Measurements from ENCODE around the gene EXOSC3. TPM values are rescaled to one million over a fixed set of nuclear protein-coding genes. Genes with fewer than 3 reads are reported as not detected.
A peak's percentile ranks its signal among the peaks of the same experiment; 100 is the strongest.

EXOSC3 gene
- total and polyA plus RNA-seq, 10 of the 15 experiments (the other 5 are each of a cell fraction or from before 2014, with no cell fraction given): 8.2 to 161 (median 61.4) TPM

DNA sequence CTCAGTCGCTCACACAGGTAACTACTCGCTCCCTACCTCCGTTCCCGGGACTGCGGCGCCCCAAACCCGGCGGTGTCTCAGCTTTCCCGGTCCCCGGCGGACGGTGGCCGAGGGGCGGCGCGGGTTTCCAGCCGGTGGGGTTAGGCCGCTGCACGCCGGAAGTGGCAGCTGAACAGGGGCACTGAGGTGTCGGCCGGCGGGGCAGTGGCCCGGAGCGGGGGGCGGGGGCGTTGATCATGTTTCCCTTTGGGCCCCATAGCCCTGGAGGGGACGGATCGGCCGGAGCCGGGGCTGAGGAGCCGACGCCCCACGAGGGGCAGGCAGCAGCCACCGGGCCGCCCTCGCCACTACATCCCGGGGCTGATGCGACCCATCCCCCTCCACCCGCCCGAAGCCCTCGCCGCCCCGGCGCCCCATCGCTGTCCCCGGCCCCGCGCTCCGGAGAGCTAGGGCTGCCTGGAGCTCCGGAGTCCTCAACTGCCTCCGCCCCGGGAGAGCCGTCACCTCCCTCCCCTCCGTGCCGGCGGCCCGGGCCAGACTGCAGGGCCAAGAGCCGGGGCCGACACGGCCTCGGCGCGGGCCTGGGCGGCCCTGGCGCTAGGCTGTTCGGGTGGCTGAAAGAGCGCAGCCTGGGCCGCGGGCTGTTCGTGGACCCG is 15.9 kb upstream of the EXOSC3 start, which contains the start of gene DCAF10 (continued):
- no peak for TF ChIP-seq CUX1 (IDR thresholded peaks at IDR 0.05; ENCODE audit: insufficient replicate concordance, low read depth, low read length)
- TF ChIP-seq RUNX3 (IDR thresholded peaks at IDR 0.05; ENCODE audit: low read length): peak; percentile 84
- TF ChIP-seq EGR1 (IDR thresholded peaks at IDR 0.05; ENCODE audit: borderline replicate concordance in 1 of 2, low read depth in 2 of 2, low read length in 2 of 2): peak; percentile 73 to 94
- TF ChIP-seq ZBED1 (IDR thresholded peaks at IDR 0.05; ENCODE audit: borderline replicate concordance): peak; percentile 74; the same call in 1 of the 2 replicates
- peak; percentile 91 for TF ChIP-seq TAF1 (IDR thresholded peaks at IDR 0.05; ENCODE audit: borderline replicate concordance, low read depth, low read length)
- peak; percentile 76 for TF ChIP-seq POLR2AphosphoS2 (IDR thresholded peaks at IDR 0.05; ENCODE audit: low read depth, low read length)
- no peak for TF ChIP-seq ATF3 (IDR thresholded peaks at IDR 0.05; ENCODE audit: borderline replicate concordance, extremely low read depth, low read depth, low read length)
- TF ChIP-seq, protein P1, sequence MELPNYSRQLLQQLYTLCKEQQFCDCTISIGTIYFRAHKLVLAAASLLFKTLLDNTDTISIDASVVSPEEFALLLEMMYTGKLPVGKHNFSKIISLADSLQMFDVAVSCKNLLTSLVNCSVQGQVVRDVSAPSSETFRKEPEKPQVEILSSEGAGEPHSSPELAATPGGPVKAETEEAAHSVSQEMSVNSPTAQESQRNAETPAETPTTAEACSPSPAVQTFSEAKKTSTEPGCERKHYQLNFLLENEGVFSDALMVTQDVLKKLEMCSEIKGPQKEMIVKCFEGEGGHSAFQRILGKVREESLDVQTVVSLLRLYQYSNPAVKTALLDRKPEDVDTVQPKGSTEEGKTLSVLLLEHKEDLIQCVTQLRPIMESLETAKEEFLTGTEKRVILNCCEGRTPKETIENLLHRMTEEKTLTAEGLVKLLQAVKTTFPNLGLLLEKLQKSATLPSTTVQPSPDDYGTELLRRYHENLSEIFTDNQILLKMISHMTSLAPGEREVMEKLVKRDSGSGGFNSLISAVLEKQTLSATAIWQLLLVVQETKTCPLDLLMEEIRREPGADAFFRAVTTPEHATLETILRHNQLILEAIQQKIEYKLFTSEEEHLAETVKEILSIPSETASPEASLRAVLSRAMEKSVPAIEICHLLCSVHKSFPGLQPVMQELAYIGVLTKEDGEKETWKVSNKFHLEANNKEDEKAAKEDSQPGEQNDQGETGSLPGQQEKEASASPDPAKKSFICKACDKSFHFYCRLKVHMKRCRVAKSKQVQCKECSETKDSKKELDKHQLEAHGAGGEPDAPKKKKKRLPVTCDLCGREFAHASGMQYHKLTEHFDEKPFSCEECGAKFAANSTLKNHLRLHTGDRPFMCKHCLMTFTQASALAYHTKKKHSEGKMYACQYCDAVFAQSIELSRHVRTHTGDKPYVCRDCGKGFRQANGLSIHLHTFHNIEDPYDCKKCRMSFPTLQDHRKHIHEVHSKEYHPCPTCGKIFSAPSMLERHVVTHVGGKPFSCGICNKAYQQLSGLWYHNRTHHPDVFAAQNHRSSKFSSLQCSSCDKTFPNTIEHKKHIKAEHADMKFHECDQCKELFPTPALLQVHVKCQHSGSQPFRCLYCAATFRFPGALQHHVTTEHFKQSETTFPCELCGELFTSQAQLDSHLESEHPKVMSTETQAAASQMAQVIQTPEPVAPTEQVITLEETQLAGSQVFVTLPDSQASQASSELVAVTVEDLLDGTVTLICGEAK (IDR thresholded peaks at IDR 0.05; ENCODE audit: borderline replicate concordance): peak; percentile 99
- TF ChIP-seq ASH2L (IDR thresholded peaks at IDR 0.05; ENCODE audit: borderline replicate concordance, low read depth): peak; percentile 96; the same call in 1 of the 2 replicates
- TF ChIP-seq YY1 (IDR thresholded peaks at IDR 0.05; ENCODE audit: low read depth, low read length): peak; percentile 92
- TF ChIP-seq ZSCAN29 (IDR thresholded peaks at IDR 0.05): peak; percentile 58; the same call in 1 of the 2 replicates
- TF ChIP-seq PAX5 (IDR thresholded peaks at IDR 0.05; ENCODE audit: borderline replicate concordance, low read depth, low read length): peak; percentile 66
- no peak for TF ChIP-seq HDAC6 (IDR thresholded peaks at IDR 0.05; ENCODE audit: unreplicated experiment)
- TF ChIP-seq CREM (IDR thresholded peaks at IDR 0.05; ENCODE audit: low read depth): peak; percentile 82
- peak; percentile 37; the same call in 1 of the 2 replicates for TF ChIP-seq ZNF687 (IDR thresholded peaks at IDR 0.05)
